HepG2 (cell line): Measurements from ENCODE around the gene FN1. TPM values are rescaled to one million over a fixed set of nuclear protein-coding genes. Genes with fewer than 3 reads are reported as not detected.

Source experiments
- AKAP8 ChIP-seq: sonication (generic); formaldehyde crosslinking; IDR thresholded peaks from 2 replicates; pipeline ENCODE4 v1.5.1; 2020; ENCODE audit warnings: mild to moderate bottlenecking, missing genetic modification reagents
- ATF6 ChIP-seq: sonication (generic); formaldehyde crosslinking; conservative IDR thresholded peaks from 2 replicates; pipeline ENCODE4 v1.4.0; 2020; ENCODE audit warnings: missing genetic modification reagents
- BCL6 ChIP-seq: IDR thresholded peaks from 2 replicates; pipeline ENCODE4 v1.6.1; 2016; ENCODE audit warnings: missing genetic modification reagents, missing compliant biosample characterization
- BHLHE40 ChIP-seq: IDR thresholded peaks from 2 replicates; pipeline ENCODE4 v1.6.1; 2011; ENCODE audit warnings: low read length, improper control_type of control experiment
- CBX2 ChIP-seq, 2 experiments: fragments of 200-600 bp in 1 of 2; sonication (generic); formaldehyde crosslinking in 1 of 2; IDR thresholded peaks; 2 replicates each; pipeline versions ENCODE4 v1.7.0 to v1.8.1; 2018 to 2022; ENCODE audit warnings: low read depth in 2 of 2, low read length in 1 of 2, mild to moderate bottlenecking in 1 of 2, missing genetic modification reagents in 1 of 2
- HDAC2 ChIP-seq: sonication (generic); formaldehyde crosslinking; IDR thresholded peaks from 2 replicates; pipeline ENCODE4 v1.4.0; 2020; ENCODE audit warnings: missing genetic modification reagents
- HDAC6 ChIP-seq: fragments of 200-600 bp; sonication (generic); IDR thresholded peaks from 2 replicates; pipeline ENCODE4 v1.7.0; 2017; ENCODE audit warnings: mild to moderate bottlenecking, antibody characterized with exemption, low read length, low read depth
- JUND ChIP-seq: sonication (generic); formaldehyde crosslinking; IDR thresholded peaks from 2 replicates; pipeline ENCODE4 v1.8.0; 2022; ENCODE audit warnings: mild to moderate bottlenecking, missing genetic modification reagents
- KDM5B ChIP-seq: sonication (generic); formaldehyde crosslinking; IDR thresholded peaks from 2 replicates; pipeline ENCODE4 v1.4.0; 2020; ENCODE audit warnings: missing genetic modification reagents, mild to moderate bottlenecking, borderline replicate concordance
- MLLT10 ChIP-seq: sonication (generic); formaldehyde crosslinking; IDR thresholded peaks from 2 replicates; pipeline ENCODE4 v1.4.0; 2020; ENCODE audit warnings: missing genetic modification reagents
- NFE2L2 ChIP-seq: fragments of 150-350 bp; IDR thresholded peaks from 2 replicates; pipeline ENCODE4 v1.6.1; 2014; ENCODE audit warnings: low read length
- PAWR ChIP-seq: sonication (generic); formaldehyde crosslinking; IDR thresholded peaks from 2 replicates; pipeline ENCODE4 v1.4.0; 2020; ENCODE audit warnings: missing genetic modification reagents, mild to moderate bottlenecking, borderline replicate concordance
- PCBP2 ChIP-seq: fragments of 200-400 bp; formaldehyde crosslinking; optimal IDR thresholded peaks from 2 replicates; pipeline ENCODE3; 2018; ENCODE audit warnings: low read length, low read depth; ENCODE audit not compliant: poor library complexity, severe bottlenecking
- POGK ChIP-seq: sonication (generic); formaldehyde crosslinking; conservative IDR thresholded peaks from 2 replicates; pipeline ENCODE4 v1.8.0; 2022; ENCODE audit warnings: mild to moderate bottlenecking, moderate library complexity, missing genetic modification reagents
- SUZ12 ChIP-seq: fragments of 150-350 bp; IDR thresholded peaks from 2 replicates; pipeline ENCODE4 v1.6.1; 2014; ENCODE audit warnings: low read depth, low read length
- TEAD3 ChIP-seq: optimal IDR thresholded peaks from 2 replicates; pipeline ENCODE3; 2016; ENCODE audit warnings: borderline replicate concordance
- ZBTB42 ChIP-seq: sonication (generic); formaldehyde crosslinking; IDR thresholded peaks from 2 replicates; pipeline ENCODE4 v1.5.0; 2020; ENCODE audit warnings: mild to moderate bottlenecking, missing genetic modification reagents
- ZFP37 ChIP-seq: sonication (generic); formaldehyde crosslinking; IDR thresholded peaks from 2 replicates; pipeline ENCODE4 v1.4.0; 2020; ENCODE audit warnings: missing genetic modification reagents, borderline replicate concordance
- ZFP90 ChIP-seq: sonication (generic); formaldehyde crosslinking; IDR thresholded peaks from 2 replicates; pipeline ENCODE4 v1.8.0; 2022; ENCODE audit warnings: missing genetic modification reagents, mild to moderate bottlenecking, inconsistent platforms, borderline replicate concordance
- ZHX1 ChIP-seq: sonication (generic); formaldehyde crosslinking; IDR thresholded peaks from 2 replicates; pipeline ENCODE4 v1.8.1; 2022; ENCODE audit warnings: low read depth, mild to moderate bottlenecking, missing genetic modification reagents
- ZNF124 ChIP-seq: sonication (generic); formaldehyde crosslinking; IDR thresholded peaks from 2 replicates; pipeline ENCODE4 v1.4.0; 2020; ENCODE audit warnings: missing genetic modification reagents
- ZNF33B ChIP-seq: sonication (generic); formaldehyde crosslinking; IDR thresholded peaks from 2 replicates; pipeline ENCODE4 v1.5.1; 2020; ENCODE audit warnings: mild to moderate bottlenecking, missing genetic modification reagents
- ZNF670 ChIP-seq: sonication (generic); formaldehyde crosslinking; IDR thresholded peaks from 2 replicates; pipeline ENCODE4 v1.8.0; 2022; ENCODE audit warnings: mild to moderate bottlenecking, missing genetic modification reagents, borderline replicate concordance
- ZNF879 ChIP-seq: sonication (generic); formaldehyde crosslinking; IDR thresholded peaks from 2 replicates; pipeline ENCODE4 v1.8.1; 2023; ENCODE audit warnings: missing genetic modification reagents
- ZNF891 ChIP-seq: sonication (generic); formaldehyde crosslinking; IDR thresholded peaks from 2 replicates; pipeline ENCODE4 v1.5.0; 2020; ENCODE audit warnings: mild to moderate bottlenecking, missing genetic modification reagents
- ZSCAN25 ChIP-seq: sonication (generic); formaldehyde crosslinking; IDR thresholded peaks from 2 replicates; pipeline ENCODE4 v1.8.0; 2022; ENCODE audit warnings: mild to moderate bottlenecking, missing genetic modification reagents
- polyA plus RNA-seq, 8 experiments: library from polyadenylated mRNA; depleted of rRNA in 3 of 8; stranded (reverse) in 7 of 8; unstranded in 1 of 8; fragments of >200 nt; fragmentation: Illumina TruSeq in 4 of 8; extraction: Trizol in 4 of 8; gene quantifications; 2 replicates each; pipeline versions ENCODE4 v1.2.1 to v1.2.3, GENCODE V29; 2011 to 2016; ENCODE audit warnings: low read depth in 4 of 8, missing spikeins in 1 of 8, mixed read lengths in 1 of 8; ENCODE audit not compliant: insufficient read depth in 1 of 8
- total RNA-seq, 5 experiments: library from RNA; depleted of rRNA; stranded (reverse); fragments of >200 nt; fragmentation: Illumina TruSeq; extraction: Trizol; gene quantifications; 2 replicates each; pipeline ENCODE4 v1.2.3, GENCODE V29; 2016; ENCODE audit warnings: low read depth in 1 of 5

FN1 gene
- total and polyA plus RNA-seq, 2 of the 13 experiments (the other 11 are each of a cell fraction or from before 2014, with no cell fraction given) = 1,847 to 6,471 TPM

- TF ChIP-seq ZFP37 (CRISPR knock-in tag) (0 out of 2 replicates have a peak, but pooled peaks have one; percentile 63), ZNF891 (CRISPR knock-in tag) (no peak), HDAC2 (CRISPR knock-in tag) (peak; percentile 80), PAWR (no peak), BCL6 (CRISPR knock-in tag) (peak; percentile 90), BHLHE40 (peak; percentile 69; the same call in 1 of the 2 replicates), SUZ12 (no peak), ZNF879 (CRISPR knock-in tag) (peak; percentile 94), KDM5B (CRISPR knock-in tag) (no peak), JUND (CRISPR knock-in tag) (peak; percentile 68; the same call in 1 of the 2 replicates), ZNF33B (no peak), CBX2 (IDR thresholded peaks at IDR 0.05; ENCODE audit: low read depth, low read length) (no peak), CBX2 (CRISPR knock-in tag; IDR thresholded peaks at IDR 0.05; ENCODE audit: low read depth) (no peak), NFE2L2 (0 out of 2 replicates have a peak, but pooled peaks have one; percentile 1), ZSCAN25 (CRISPR knock-in tag) (no peak), ZHX1 (CRISPR knock-in tag) (peak; percentile 84; the same call in 1 of the 2 replicates), PCBP2 (no peak), ZNF670 (CRISPR knock-in tag) (0 out of 2 replicates have a peak, but pooled peaks have one; percentile 12), POGK (CRISPR knock-in tag) (peak; percentile 25; the same call in 1 of the 2 replicates), MLLT10 (CRISPR knock-in tag) (no peak), ZFP90 (CRISPR knock-in tag) (no peak), TEAD3 (CRISPR knock-in tag) (peak; percentile 97), ZNF124 (CRISPR knock-in tag) (no peak), HDAC6 (no peak), ZBTB42 (CRISPR knock-in tag) (no peak), ATF6 (CRISPR knock-in tag) (no peak), AKAP8 (0 out of 2 replicates have a peak, but pooled peaks have one; percentile 35)
These were observed 15.4 kb downstream of the FN1 start (continued) for GRCh38 chr2:215420471-215420935.
